Esophagus squamous epithelium (tissue), 4 donors: ENCODE results near the gene URGCP.

Experiments used
- CTCF ChIP-seq, 6 experiments: fragments of 450-650 bp in 4 of 6; fragments of 200-600 bp in 2 of 6; sonication (generic) in 2 of 6; IDR thresholded peaks; one replicate each; pipeline ENCODE4 v1.5.1; 2016 to 2019; ENCODE audit warnings: antibody characterized with exemption in 6 of 6, mild to moderate bottlenecking in 4 of 6, moderate library complexity in 4 of 6
- POLR2A ChIP-seq, 4 donors: fragments of 450-650 bp; IDR thresholded peaks; one replicate each; pipeline ENCODE4 v1.6.1; 2017; ENCODE audit warnings: antibody characterized with exemption in 4 of 4, mild to moderate bottlenecking in 4 of 4, moderate library complexity in 3 of 4

- TF ChIP-seq CTCF (IDR thresholded peaks at IDR 0.05) (no peak), POLR2A (IDR thresholded peaks at IDR 0.05) (no peak)
Observed at GRCh38 chr7:43905956-43906330, 453 bp downstream of the URGCP start.
